ENCODE measurements around the gene TRIM34.

DNA sequence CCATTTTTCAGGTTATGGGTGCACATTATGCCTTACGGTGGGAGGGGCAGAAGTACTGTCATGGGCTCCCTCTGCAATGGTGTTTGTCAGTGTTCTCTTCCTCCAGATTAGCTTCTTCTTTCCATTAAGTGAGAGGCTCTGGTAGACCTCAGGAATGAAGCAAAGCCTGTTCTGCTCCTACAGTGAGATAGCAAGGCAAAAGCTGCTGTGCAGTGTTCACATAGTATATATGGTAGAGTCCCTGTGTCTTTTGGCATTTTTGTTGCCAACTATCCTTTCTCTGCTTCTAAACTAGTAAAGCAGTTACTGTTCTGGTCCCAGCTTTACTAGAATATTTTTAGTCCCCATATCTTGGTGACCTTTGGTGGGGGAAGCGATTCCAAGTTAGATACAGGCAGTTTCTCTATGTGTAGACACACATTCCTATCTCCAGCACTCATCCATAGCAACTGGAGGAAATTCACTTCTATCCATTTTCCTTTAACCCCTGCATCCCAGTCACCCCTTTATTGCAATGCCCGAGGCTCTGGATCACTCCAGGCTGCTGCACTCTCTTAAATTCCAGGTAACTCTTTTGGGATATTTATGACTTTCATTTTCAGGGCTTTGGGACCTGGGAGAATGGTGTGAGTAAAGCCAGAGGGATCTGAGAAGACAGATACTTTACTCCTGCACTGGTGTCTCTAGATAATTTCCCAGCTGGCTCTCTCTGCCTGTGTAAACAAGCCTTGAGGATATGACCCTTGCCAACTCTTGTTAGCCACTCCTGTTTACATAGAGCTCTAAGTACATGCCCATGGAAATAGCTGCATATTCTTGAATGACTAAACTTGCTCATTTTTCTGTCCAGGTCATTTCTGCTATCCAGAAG is 3.9 kb upstream of the TRIM34 start:
- TF ChIP-seq ZNF274 (IDR thresholded peaks at IDR 0.05; ENCODE audit: low read depth, low read length): no peak
- no peak for TF ChIP-seq POLR2A (IDR thresholded peaks at IDR 0.05; ENCODE audit: borderline replicate concordance, extremely low read depth, insufficient read depth, insufficient read length)
- TF ChIP-seq EZH2 (IDR thresholded peaks at IDR 0.05): no peak
- TF ChIP-seq, protein P1, sequence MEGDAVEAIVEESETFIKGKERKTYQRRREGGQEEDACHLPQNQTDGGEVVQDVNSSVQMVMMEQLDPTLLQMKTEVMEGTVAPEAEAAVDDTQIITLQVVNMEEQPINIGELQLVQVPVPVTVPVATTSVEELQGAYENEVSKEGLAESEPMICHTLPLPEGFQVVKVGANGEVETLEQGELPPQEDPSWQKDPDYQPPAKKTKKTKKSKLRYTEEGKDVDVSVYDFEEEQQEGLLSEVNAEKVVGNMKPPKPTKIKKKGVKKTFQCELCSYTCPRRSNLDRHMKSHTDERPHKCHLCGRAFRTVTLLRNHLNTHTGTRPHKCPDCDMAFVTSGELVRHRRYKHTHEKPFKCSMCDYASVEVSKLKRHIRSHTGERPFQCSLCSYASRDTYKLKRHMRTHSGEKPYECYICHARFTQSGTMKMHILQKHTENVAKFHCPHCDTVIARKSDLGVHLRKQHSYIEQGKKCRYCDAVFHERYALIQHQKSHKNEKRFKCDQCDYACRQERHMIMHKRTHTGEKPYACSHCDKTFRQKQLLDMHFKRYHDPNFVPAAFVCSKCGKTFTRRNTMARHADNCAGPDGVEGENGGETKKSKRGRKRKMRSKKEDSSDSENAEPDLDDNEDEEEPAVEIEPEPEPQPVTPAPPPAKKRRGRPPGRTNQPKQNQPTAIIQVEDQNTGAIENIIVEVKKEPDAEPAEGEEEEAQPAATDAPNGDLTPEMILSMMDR (IDR thresholded peaks at IDR 0.05 in 2 of 3, conservative IDR thresholded peaks at IDR 0.05 in 1 of 3; ENCODE audit: borderline replicate concordance in 1 of 3, insufficient read depth in 1 of 3, low read depth in 2 of 3, low read length in 2 of 3): no peak
- no peak for TF ChIP-seq ELF1 (IDR thresholded peaks at IDR 0.05; ENCODE audit: borderline replicate concordance, low read depth)
- TF ChIP-seq YY1 (IDR thresholded peaks at IDR 0.05; ENCODE audit: extremely low read depth, insufficient replicate concordance, low read depth, low read length): no peak
- TF ChIP-seq CBX3 (IDR thresholded peaks at IDR 0.05; ENCODE audit: low read depth): no peak
- no peak for TF ChIP-seq FOSL1 (IDR thresholded peaks at IDR 0.05; ENCODE audit: low read depth)
- TF ChIP-seq, protein P2, sequence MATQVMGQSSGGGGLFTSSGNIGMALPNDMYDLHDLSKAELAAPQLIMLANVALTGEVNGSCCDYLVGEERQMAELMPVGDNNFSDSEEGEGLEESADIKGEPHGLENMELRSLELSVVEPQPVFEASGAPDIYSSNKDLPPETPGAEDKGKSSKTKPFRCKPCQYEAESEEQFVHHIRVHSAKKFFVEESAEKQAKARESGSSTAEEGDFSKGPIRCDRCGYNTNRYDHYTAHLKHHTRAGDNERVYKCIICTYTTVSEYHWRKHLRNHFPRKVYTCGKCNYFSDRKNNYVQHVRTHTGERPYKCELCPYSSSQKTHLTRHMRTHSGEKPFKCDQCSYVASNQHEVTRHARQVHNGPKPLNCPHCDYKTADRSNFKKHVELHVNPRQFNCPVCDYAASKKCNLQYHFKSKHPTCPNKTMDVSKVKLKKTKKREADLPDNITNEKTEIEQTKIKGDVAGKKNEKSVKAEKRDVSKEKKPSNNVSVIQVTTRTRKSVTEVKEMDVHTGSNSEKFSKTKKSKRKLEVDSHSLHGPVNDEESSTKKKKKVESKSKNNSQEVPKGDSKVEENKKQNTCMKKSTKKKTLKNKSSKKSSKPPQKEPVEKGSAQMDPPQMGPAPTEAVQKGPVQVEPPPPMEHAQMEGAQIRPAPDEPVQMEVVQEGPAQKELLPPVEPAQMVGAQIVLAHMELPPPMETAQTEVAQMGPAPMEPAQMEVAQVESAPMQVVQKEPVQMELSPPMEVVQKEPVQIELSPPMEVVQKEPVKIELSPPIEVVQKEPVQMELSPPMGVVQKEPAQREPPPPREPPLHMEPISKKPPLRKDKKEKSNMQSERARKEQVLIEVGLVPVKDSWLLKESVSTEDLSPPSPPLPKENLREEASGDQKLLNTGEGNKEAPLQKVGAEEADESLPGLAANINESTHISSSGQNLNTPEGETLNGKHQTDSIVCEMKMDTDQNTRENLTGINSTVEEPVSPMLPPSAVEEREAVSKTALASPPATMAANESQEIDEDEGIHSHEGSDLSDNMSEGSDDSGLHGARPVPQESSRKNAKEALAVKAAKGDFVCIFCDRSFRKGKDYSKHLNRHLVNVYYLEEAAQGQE (IDR thresholded peaks at IDR 0.05; ENCODE audit: low read depth): no peak

Data from HCT116 (cell line).